Inferior parietal cortex (tissue), 1 donor: ENCODE results near the gene MUCL1.
"Not testable (repeated sequence)": the region's sequence is repeated elsewhere in the genome, so short reads cannot be mapped to it uniquely, and the experiment has no call there.

ENCODE experiments used
- DNase-seq: peaks from one replicate; pipeline ENCODE4 v3.0.0-alpha.2; 2016; ENCODE audit errors: extremely low spot score

The MUCL1 gene

GRCh38 chr12:54853933-54854538 is at the start of gene MUCL1:
MUCL1 (plus strand) TSS chr12:54854516; CDS start chr12:54854583, 67 bp downstream.
- DNase-seq: peak; percentile 68

GRCh38 chr12:54821676-54822075 is 32.6 kb upstream of the MUCL1 start:
- no peak for DNase-seq

GRCh38 chr12:54824402-54824801 is 29.9 kb upstream of the MUCL1 start:
- DNase-seq: no peak

DNA sequence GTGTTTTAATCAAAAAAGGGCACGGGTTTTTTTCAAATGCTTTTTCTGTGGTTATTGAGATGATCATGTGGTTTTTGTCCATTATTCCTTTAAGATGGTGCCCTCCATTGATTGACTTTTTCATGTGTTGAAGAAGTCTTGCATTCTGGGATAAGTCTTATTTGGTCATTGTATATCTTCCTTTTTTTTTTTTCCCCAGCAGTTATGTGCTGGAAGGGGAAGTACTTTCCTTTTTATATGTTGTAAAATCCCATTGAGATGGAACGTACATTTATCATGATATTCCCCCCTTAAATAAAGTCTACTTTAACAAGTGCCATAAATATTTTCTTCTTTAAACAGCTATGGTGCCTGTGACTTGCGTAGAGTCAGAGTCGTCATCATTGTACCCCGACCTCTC is 24.8 kb upstream of the MUCL1 start:
- no peak for DNase-seq

DNA sequence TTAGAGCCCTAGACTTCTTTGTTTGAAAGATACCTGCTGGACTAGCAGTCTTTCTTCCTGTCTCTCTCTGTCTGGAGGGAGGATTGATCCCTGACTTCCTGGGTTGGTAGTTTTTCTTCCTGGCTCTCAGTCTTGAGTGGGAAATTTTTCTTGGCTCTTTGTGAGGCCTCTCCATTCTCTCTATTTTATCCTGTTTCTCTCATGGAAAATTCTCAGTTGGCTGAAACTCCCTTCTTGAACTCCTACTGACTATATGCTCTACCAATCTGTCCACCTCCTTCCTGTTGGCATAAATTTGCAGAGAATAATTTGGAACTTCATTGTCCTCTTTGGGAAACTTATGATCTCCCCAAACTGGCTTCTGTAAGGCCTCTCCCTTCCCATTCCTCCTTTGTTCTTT is 24.1 kb upstream of the MUCL1 start:
- peak; percentile 63 for DNase-seq

DNA sequence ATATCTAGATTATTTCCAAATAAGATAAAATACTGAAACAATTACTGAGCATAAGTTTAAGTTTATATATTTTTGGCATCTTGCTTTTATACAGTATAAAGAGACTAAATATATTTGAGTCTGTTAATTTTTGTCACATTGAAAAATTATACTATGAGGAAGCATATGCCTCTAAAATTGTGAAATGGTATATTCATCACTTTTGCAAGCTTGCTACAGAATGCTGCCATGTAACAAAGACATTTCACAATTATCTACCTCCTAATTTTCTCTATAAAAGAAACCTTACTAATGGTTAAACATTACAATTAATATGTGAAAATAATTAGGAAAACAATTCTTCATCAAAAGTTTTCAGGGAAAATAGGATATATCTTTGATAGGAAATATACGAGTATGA is 22.7 kb upstream of the MUCL1 start:
- no peak for DNase-seq

- DNase-seq: no peak
These were observed 14.0 kb upstream of the MUCL1 start for GRCh38 chr12:54840244-54840865.

GRCh38 chr12:54857406-54857805 is 3.1 kb downstream of the MUCL1 start:
- DNase-seq: no peak

GRCh38 chr12:54858562-54858961 is 4.2 kb downstream of the MUCL1 start:
- DNase-seq: no peak

GRCh38 chr12:54859502-54859901 is 5.2 kb downstream of the MUCL1 start:
- no peak for DNase-seq

DNA sequence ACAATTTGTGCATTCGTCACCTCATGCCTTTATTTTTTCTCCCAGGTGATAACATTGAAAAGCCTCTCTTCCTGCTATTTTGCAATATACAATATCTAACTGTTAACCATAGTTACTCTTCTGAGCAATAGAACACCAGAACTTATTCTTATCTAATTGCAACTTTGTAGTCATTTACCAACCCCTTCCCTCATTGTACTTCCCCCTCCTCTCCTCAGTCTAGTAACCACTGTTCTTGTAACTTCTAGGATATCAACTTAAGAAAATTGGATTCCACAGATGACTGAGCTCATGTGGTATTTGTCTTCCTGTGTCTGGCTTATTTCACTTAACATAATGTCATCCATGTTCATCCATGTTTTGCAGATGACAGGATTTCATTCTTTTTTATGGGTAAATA is 7.6 kb downstream of the MUCL1 start:
- no peak for DNase-seq

DNA sequence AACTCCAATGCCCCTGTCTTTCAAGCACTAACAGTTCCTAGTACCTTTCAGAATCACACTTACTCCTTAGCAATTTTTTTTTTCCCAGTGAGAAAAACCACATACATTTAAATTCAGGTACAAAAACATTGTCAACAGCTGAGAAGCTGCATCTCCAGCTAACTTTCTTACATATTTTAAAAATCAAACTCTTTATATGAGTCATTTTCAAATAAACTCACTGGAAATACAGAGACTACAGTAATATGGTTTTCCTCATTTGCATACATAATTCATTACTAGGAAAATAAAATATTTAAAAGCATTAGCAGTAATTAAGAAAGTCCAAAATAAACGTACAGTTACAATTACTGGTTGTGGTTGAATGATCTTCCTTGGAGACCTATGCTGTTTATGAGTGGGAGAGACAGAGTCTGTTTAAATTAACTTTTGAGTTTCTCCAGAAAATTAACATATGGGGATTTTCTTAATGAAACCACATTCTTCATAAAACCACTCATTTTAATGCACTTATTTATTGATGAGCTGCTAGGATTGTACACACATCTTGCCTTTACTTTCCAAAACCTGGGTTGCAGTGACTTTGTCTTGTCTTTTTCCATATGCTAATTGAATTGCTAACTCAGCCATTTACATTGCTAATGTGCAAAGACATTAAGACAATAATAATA is 9.8 kb downstream of the MUCL1 start:
- DNase-seq: no peak

GRCh38 chr12:54865683-54866324 is 11.5 kb downstream of the MUCL1 start:
- no peak for DNase-seq

DNA sequence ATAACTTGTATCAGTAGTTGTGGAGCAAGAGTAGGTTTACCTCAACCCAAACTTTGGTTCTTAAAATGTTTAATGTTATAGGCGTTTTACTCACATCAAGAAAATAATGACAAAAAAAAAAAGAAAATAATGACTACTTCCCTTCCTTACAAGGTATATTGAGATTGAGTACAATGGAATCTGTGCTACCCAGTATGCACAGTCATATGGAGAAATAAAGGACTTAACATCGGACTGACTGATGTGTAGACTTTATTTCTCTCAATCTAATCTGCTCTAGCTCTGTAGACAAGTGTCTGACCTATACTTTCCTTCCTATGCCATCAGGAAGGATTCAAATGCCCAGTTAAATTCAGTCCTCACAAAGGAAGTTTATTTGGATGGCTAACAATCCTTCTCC is 14.4 kb downstream of the MUCL1 start:
- DNase-seq: no peak

- no peak for DNase-seq
These were observed 15.7 kb downstream of the MUCL1 start for GRCh38 chr12:54870048-54870447.

DNA sequence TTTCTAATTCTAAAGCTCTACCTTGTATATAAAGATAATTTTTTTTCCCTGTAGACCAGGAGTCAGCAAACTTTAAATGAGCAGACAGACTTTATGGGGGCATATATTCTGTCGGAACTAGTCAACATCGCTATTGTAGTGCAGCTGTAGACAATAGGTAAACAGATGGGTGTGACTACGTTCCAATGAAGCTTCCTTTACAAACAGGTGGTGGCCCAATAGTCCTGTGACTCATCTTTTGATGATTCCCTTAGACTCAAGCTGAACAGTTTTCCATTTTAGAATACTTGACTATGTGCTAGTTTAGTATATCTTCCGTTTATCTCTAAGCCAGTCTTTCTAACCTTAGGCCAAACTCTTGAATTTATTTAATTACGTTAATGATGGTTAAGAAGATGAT is 16.3 kb downstream of the MUCL1 start:
- no peak for DNase-seq

GRCh38 chr12:54879150-54879549 is 24.8 kb downstream of the MUCL1 start:
- DNase-seq: no peak

GRCh38 chr12:54879579-54879978 is 25.3 kb downstream of the MUCL1 start:
- no peak for DNase-seq

DNA sequence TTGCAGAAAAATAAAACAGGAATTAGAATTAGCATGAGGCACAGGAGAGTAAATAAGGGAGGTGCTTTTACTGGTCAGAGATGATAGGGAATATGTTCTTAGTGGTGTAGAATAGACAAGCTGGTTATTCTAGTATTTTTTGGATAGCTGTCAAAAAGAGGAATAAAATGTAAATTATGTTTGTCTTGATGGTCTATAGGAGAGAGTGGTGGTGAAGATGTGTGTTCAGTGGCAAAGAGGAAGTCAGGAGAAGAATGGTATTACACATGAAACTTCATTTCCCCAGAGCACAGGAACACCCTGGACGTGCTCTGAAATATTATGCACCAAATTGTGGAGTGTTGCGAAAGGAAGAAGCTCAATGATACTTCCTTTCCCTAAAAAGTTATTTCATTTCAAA is 27.8 kb downstream of the MUCL1 start:
- no peak for DNase-seq

DNA sequence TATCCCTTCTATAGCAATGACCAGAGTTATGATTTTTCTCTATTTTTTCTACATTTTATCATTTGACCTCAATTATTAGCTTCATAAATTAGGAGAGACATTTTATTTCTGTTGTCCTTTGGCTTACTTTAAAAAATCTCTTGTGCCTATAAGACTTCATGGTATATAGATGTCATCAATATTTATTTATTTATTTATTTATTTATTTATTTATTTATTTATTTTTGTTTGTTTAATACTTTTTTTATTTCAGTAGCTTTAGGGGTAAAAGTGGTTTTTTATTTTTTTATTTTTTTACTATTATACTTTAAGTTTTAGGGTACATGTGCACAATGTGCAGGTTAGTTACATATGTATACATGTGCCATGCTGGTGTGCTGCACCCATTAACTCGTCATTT is 28.3 kb downstream of the MUCL1 start:
- DNase-seq: not testable (repeated sequence)

- DNase-seq: not testable (repeated sequence)
These were observed 34.1 kb downstream of the MUCL1 start for GRCh38 chr12:54888428-54888827.

DNA sequence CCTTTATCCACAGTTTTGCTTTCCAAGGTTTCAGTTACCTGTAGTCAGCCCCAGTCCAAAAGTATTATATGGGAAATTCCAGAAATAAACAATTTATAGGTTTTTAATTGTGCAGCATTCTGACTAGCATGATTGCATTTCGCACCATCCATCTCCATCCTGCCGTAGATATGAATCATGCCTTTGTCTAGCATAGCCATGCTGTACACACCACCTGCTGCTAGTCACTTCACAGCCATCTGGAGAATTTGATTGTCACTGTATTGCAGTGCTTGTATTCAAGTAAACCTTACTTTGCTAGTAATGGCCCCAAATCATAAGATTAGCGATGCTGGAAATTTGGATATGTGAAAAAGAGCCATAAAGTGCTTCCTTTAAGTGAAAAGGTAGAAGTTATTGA is 36.0 kb downstream of the MUCL1 start:
- DNase-seq: no peak
